ENCODE measurements around the gene ROPN1.

DNA sequence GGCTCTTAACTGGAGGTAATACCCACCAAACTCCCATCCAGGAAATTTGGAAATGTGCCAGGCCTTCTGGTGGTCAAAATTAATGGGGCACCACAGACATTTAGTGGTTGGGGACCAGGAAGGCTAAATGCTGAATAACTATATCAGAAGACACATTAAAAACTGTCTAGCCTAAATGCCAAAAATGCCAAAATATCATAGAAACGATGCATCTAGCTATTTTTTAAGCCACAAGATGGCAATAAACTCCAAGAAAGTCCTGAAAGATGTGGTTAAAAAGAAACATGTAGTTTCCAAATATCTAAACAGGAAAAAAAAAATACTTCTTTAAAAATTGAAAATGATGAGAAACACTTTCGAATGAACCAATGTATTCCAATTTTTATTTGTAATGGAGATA lies 50.8 kb downstream of the ROPN1 start:
- TF ChIP-seq POLR2A (IDR thresholded peaks at IDR 0.05) = no peak
- TF ChIP-seq, protein P1, sequence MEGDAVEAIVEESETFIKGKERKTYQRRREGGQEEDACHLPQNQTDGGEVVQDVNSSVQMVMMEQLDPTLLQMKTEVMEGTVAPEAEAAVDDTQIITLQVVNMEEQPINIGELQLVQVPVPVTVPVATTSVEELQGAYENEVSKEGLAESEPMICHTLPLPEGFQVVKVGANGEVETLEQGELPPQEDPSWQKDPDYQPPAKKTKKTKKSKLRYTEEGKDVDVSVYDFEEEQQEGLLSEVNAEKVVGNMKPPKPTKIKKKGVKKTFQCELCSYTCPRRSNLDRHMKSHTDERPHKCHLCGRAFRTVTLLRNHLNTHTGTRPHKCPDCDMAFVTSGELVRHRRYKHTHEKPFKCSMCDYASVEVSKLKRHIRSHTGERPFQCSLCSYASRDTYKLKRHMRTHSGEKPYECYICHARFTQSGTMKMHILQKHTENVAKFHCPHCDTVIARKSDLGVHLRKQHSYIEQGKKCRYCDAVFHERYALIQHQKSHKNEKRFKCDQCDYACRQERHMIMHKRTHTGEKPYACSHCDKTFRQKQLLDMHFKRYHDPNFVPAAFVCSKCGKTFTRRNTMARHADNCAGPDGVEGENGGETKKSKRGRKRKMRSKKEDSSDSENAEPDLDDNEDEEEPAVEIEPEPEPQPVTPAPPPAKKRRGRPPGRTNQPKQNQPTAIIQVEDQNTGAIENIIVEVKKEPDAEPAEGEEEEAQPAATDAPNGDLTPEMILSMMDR (IDR thresholded peaks at IDR 0.05) = no peak
- TF ChIP-seq POLR2AphosphoS5 (IDR thresholded peaks at IDR 0.05; ENCODE audit: insufficient read depth in 1 of 2, low read depth in 1 of 2) = no peak

All from vagina (tissue), 2 donors.